PC-9 (cell line): ENCODE data around the gene PCGF2. TPM values are rescaled to one million over a fixed set of nuclear protein-coding genes. Genes with fewer than 3 reads are reported as not detected.

Experiments used
- BruUV-seq: library from RNA; stranded (reverse); fragments of 400-500 nt; replicated peaks from 2 replicates; lab custom pipeline; 2021; lab: Mats Ljungman, UMichigan
- CTCF ChIA-PET: fragments of 300-600 bp; sonication (Branson Sonifier 250); formaldehyde crosslinking; loops from one replicate; lab custom pipeline; 2022; ENCODE audit warnings: antibody characterized with exemption; lab: Charles Lee
- POLR2A ChIA-PET: fragments of 300-600 bp; sonication (Branson Sonifier 250); formaldehyde crosslinking; loops from one replicate; lab custom pipeline; 2022; ENCODE audit warnings: antibody characterized with exemption; ENCODE audit not compliant: unreplicated experiment; lab: Charles Lee
- DNase-seq, 2 experiments: peaks; one replicate each; pipeline versions ENCODE4 v3.0.0 to v3.0.0-alpha.2; 2015 to 2022; ENCODE audit warnings: mixed read lengths in 1 of 2
- H2AFZ ChIP-seq: fragments of 200-600 bp; sonication (generic); 2 replicates; pipeline ENCODE4 v1.8.1; 2017; ENCODE audit warnings: antibody characterized with exemption
- H3F3A ChIP-seq: fragments of 200-600 bp; sonication (generic); 2 replicates; pipeline ENCODE4 v1.8.1; 2017; ENCODE audit warnings: antibody characterized with exemption, mild to moderate bottlenecking, low read depth; ENCODE audit not compliant: insufficient read depth
- H3K27ac ChIP-seq: fragments of 200-600 bp; sonication (generic); 2 replicates; pipeline ENCODE4 v1.6.1; 2016; ENCODE audit warnings: mixed run types
- H3K27me3 ChIP-seq: fragments of 200-600 bp; sonication (generic); 2 replicates; pipeline ENCODE4 v1.6.1; 2016; ENCODE audit warnings: low read depth, mixed run types; ENCODE audit not compliant: insufficient read depth
- H3K36me3 ChIP-seq: fragments of 200-600 bp; sonication (generic); 2 replicates; pipeline ENCODE4 v1.6.1; 2016; ENCODE audit warnings: low read depth, mixed run types
- H3K4me1 ChIP-seq: fragments of 200-600 bp; sonication (generic); replicated peaks from 2 replicates; pipeline ENCODE4 v1.6.1; 2016; ENCODE audit warnings: mixed run types; ENCODE audit not compliant: insufficient read depth
- H3K4me2 ChIP-seq: fragments of 200-600 bp; sonication (generic); 2 replicates; pipeline ENCODE4 v1.6.1; 2017; ENCODE audit warnings: mixed run types
- H3K4me3 ChIP-seq: fragments of 200-600 bp; sonication (generic); 2 replicates; pipeline ENCODE4 v1.6.1; 2016; ENCODE audit warnings: mixed run types
- H3K79me2 ChIP-seq: fragments of 200-600 bp; sonication (generic); 2 replicates; pipeline ENCODE4 v1.6.1; 2017; ENCODE audit warnings: low read depth, mixed run types
- H3K9me2 ChIP-seq: fragments of 200-600 bp; sonication (generic); 2 replicates; pipeline ENCODE4 v1.8.1; 2017; ENCODE audit warnings: mild to moderate bottlenecking; ENCODE audit not compliant: insufficient read depth
- H3K9me3 ChIP-seq: fragments of 200-600 bp; sonication (generic); 2 replicates; pipeline ENCODE4 v1.8.1; 2016; ENCODE audit warnings: low read depth; ENCODE audit not compliant: insufficient read depth
- H4K20me1 ChIP-seq: fragments of 200-600 bp; sonication (generic); 2 replicates; pipeline ENCODE4 v1.8.1; 2017; ENCODE audit not compliant: insufficient read depth
- CTCF ChIP-seq: fragments of 200-600 bp; sonication (generic); conservative IDR thresholded peaks from 2 replicates; pipeline ENCODE4 v1.6.1; 2017; ENCODE audit warnings: mixed run types, antibody characterized with exemption, mild to moderate bottlenecking, moderate library complexity
- EZH2 ChIP-seq: fragments of 200-600 bp; sonication (generic); IDR thresholded peaks from 2 replicates; pipeline ENCODE4 v1.8.0; 2017; ENCODE audit warnings: antibody characterized with exemption, low read depth
- intact Hi-C: fragments of 100-400 bp; cut with micrococcal nuclease; formaldehyde crosslinking; loops from one replicate; pipeline ENCODE4 v1.10.0; 2022; ENCODE audit not compliant: unreplicated experiment
- total RNA-seq: library from RNA; stranded (reverse); gene quantifications from 2 replicates; pipeline ENCODE4 v1.2.3, GENCODE V29; 2021

Gene PCGF2
- total RNA-seq, 1 experiment from 2014 or later, result 43.3 TPM

DNA sequence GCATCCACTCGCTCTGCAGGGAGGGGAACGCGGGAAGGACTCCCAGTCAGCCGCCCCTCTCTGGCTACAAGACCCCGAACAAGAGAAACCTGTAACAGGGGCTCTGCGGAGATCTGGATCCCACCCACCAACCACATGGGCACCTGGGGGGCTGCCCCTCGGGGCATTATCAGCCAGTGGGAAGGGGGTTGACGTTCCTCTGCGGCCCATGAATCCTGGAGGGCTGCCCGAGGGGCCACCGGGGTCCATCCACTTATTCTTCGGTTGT lies 1.8 kb upstream of the PCGF2 start:
- intact Hi-C loops, result loop anchor here (2.0 to 5.0 kb wide), 3 partner anchors 47 to 403 kb away; partner anchors contain the start of genes FBXO47 and PIP4K2B
- peaks cover 21% of the 10 kb centered on the region for H3K4me1 ChIP-seq
- peaks cover 17% of the 10 kb centered on the region for H4K20me1 ChIP-seq
- no peaks in the 10 kb centered on the region for H3K27me3 ChIP-seq
- H3K4me3 ChIP-seq, result peak overlapping the region; percentile 92
- no peaks in the 10 kb centered on the region for H3K9me3 ChIP-seq
- peak overlapping the region; percentile 80 for H2AFZ ChIP-seq
- peaks cover 17% of the 10 kb centered on the region for H3F3A ChIP-seq
- BruUV-seq, result no TSS peak
- no peak for DNase-seq
- H3K4me2 ChIP-seq, result peak overlapping the region; percentile 97
- TF ChIP-seq CTCF, result no peak
- no peak for TF ChIP-seq EZH2
- POLR2A ChIA-PET, result interaction anchor here (0.5 to 0.6 kb wide), 2 partner anchors 352 to 403 kb away, joined by 3 to 8 read pairs; no protein-coding TSS in a partner anchor
- CTCF ChIA-PET, result no interaction called here
- H3K27ac ChIP-seq, result peak overlapping the region; percentile 53
- no peaks in the 10 kb centered on the region for H3K9me2 ChIP-seq
- peaks cover 78% of the 10 kb centered on the region for H3K79me2 ChIP-seq
- H3K36me3 ChIP-seq, result no peaks in the 10 kb centered on the region

GRCh38 chr17:38749223-38750043 lies 1.3 kb upstream of the PCGF2 start:
- Histone ChIP-seq H3K4me1 (peaks cover 25% of the 10 kb centered on the region), H3K4me3 (peak overlapping the region; percentile 92), H3K36me3 (no peaks in the 10 kb centered on the region), H2AFZ (peak overlapping the region; percentile 80), H3K9me2 (no peaks in the 10 kb centered on the region), H3K27ac (peak overlapping the region; percentile 63), H4K20me1 (peaks cover 18% of the 10 kb centered on the region), H3F3A (peaks cover 23% of the 10 kb centered on the region), H3K9me3 (no peaks in the 10 kb centered on the region), H3K4me2 (peak overlapping the region; percentile 97), H3K79me2 (peaks cover 78% of the 10 kb centered on the region), H3K27me3 (no peaks in the 10 kb centered on the region)
- TF ChIP-seq CTCF (no peak), EZH2 (no peak)
- BruUV-seq, result TSS peak; percentile 64
- DNase-seq, result peak; percentile 83 to 88
- CTCF ChIA-PET, result interaction anchor here (0.6 kb wide), 1 partner anchor 1033 kb away, joined by 8 read pairs; no protein-coding TSS in a partner anchor
- intact Hi-C loops, result loop anchor here (2.0 to 5.0 kb wide), 5 partner anchors 45 to 403 kb away; partner anchors contain the start of genes FBXO47, MLLT6 and PIP4K2B
- POLR2A ChIA-PET, result interaction anchor here (0.5 to 0.6 kb wide), 4 partner anchors 353 to 816 kb away, joined by 3 to 15 read pairs (median 6); no protein-coding TSS in a partner anchor

DNA sequence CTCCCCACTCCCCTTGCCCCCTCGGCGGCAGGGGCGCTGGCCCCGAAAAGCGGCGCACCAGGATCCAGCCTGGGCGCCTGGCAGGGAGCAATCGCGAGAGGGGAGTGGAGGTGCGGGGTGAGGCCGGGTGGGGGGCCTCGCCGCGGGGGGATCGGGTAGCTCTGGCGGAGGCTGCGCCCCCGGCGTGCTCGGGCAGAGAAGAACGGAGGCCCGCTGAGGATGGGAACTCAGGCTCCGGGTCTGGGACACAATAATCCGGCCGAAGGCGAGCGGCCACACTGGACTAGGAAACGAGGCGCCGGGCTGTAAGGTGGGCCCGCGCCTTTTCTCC lies 721 bp upstream of the PCGF2 start:
- intact Hi-C loops, result loop anchor here (2.0 kb wide), 2 partner anchors 44 to 120 kb away; partner anchors contain the start of gene MLLT6
- Histone ChIP-seq H3K4me3 (peak overlapping the region; percentile 92), H3K4me1 (peaks cover 27% of the 10 kb centered on the region), H3K9me2 (no peaks in the 10 kb centered on the region), H3K9me3 (no peaks in the 10 kb centered on the region), H2AFZ (peak overlapping the region; percentile 78), H3K27me3 (no peaks in the 10 kb centered on the region), H3K4me2 (peak overlapping the region; percentile 97), H3F3A (peaks cover 28% of the 10 kb centered on the region), H3K36me3 (no peaks in the 10 kb centered on the region), H3K27ac (peak overlapping the region; percentile 63), H3K79me2 (peaks cover 78% of the 10 kb centered on the region), H4K20me1 (peaks cover 23% of the 10 kb centered on the region)
- BruUV-seq, result no TSS peak
- no peak for DNase-seq
- POLR2A ChIA-PET, result no interaction called here
- TF ChIP-seq CTCF, result no peak
- no peak for TF ChIP-seq EZH2
- CTCF ChIA-PET, result no interaction called here
